HG03378 (cell line): ENCODE data around the gene GNG3.

ENCODE experiments used
- ATAC-seq: cut with Tn5 transposase; IDR thresholded peaks from one replicate; pipeline ENCODE4 v1.9.1; 2021; ENCODE audit warnings: mild to moderate bottlenecking, moderate library complexity; ENCODE audit not compliant: unreplicated experiment

Gene GNG3

DNA sequence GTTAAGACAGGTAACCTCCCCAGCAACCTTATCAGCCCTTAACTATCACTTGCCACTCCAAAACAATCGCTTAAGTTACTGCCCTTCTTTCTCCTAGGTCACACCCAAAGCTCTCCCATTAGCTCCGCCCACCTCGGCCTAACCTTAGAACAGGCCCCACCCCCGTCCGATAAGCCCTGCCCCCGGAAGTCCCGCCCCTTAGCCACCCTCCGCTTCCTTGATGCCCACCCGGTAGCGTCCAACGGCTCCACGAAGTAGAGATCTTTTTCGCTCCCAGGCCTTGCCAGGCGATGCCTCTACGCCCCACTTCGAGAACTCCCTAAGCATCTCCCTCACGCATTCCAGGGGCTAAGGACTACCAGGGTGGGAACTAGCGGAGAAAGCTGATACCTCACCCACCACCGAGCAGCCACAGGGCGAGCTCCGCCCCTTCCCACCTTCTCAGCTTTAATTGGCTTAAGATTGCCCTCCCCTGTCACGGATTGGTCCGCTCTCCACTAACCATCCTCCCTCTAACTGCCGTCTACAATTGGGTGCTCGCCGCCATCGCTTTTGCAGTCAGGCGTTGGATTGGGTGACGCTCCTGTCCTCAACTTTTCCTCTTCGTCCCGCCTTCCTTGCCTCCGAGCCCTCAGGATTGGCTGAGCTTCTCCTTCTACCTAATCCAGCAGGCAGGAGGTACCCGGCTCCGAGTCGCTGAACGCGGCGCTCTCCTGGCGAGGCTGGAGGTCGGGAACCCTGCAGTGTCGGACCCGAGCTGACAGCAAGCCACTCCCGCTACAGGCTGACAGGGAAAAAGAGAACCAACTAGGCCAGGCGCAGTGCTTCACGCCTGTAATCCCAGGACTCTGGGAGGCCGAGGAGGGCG is 46.5 kb downstream of the GNG3 start, which contains the start of gene ZBTB3:
Gene ZBTB3, minus strand, starts transcription at position 425 of the 868 bp plus-strand sequence. CDS start 496 bp downstream, outside the sequence.
- peak; percentile 92 for ATAC-seq

- no peak for ATAC-seq
Observed at GRCh38 chr11:62755086-62755615, 47.7 kb downstream of the GNG3 start.

DNA sequence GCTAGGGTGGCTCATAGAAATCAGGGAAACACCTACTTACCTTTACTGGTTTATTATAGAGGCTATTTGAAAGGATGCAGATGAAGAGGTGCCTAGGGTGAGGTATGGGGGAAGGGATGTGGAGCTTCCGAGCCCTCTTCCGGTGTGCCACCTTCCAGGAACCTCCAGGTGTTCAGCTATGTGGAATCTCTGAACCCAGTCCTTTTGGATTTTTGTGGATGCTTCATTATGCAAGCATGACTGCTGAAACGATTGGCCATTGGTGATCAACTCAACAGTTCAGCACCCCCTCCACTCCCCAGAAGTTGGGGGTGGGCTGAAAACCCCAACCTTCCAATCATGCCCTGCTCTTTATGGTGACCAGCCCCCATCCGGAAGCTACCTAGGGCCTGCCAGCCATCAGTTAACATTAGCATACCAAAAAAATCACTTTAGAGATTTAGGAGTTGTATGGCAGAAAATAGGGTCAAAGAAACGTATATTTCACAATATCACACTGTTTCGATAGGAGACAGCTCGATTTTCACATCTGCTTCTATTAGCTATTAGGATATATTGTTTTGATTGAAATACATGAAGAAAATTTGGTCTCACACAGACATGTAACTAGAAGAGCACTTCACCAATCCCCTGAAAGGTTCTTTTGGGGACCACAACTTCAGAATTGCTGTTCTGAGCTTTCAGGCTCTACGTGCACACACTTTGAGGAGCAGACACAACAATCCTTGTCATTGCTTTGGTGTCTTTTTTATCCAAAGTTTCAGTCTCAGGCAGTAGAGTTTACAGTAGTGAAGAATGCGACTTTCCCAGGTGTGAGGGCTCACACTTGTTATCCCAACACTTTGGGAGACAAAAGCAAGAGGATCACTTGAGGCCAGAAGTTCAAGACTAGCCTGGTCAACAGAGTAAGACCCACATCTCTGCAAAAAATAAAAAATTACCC is 50.6 kb downstream of the GNG3 start:
- ATAC-seq: no peak
